DMS114 treated with DMSO at 0.1 percent for 48 hours (cell line): ENCODE measurements around the gene S100A14.
"Not testable (repeated sequence)": the region's sequence is repeated elsewhere in the genome, so short reads cannot be mapped to it uniquely, and the experiment has no call there.

Experiments
- DNase-seq: peaks from one replicate; lab custom pipeline; 2025; ENCODE audit not compliant: unreplicated experiment; lab: John Stamatoyannopoulos, UW

The S100A14 gene

DNA sequence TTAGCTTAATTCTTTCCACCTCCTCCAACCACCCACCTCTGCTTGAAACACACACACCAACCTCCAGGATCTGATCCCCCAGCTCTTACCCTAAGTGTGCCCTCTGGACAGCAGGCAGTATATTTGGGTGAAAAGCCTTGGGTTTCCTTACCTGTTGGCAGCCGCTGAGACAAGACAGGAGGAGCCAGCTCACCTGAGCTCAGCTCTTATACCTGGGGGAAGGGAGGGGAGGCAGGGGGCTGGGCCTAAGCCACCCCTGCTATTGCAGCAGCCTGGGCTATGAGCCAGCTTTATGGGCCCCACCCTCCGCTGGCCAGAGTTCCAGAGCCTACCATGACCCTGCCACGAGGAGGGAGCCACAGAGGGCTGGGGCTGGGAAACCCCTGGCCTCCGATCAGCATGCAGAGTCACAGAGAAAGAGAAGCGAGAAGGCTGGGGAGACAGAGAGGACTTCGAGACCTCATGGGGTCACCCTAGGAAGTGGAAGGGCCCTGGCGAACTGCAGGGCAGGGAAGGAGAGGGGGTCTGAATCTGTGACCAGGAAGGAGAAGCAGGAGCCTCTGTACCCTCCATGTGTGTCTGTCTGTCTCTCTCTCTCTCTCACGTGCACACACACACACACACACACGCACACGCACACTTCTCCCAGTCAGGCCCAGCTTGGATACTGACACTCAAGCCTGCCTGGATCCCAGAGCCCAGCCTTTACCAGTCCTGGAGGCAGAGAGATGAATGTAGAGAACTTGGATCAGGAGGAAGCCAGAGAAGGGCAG, at the start of gene S100A14:
S100A14 (minus strand) TSS at position 182 of the 773 bp plus-strand sequence. CDS start 467 bp downstream, outside the sequence.
- DNase-seq, result no peak

DNA sequence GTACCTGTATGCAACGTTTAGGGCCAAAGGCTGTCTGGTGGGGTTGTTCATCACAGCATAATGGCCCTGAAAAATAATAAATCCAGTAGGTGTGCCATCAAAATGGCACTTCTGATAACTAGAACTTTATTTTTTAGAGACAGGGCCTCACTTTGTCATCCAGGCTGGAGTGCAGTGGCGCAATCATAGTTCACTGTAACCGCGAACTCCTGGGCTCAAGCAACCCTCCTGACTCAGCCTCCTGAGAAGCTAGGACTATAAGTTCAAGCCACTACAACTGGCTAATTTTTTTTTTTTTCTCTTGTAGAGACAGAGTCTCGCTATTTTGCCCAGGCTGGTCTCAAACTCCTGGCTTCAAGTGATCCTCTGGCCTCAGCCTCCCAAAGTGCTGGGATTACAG, 47.1 kb upstream of the S100A14 start:
- no peak for DNase-seq

DNA sequence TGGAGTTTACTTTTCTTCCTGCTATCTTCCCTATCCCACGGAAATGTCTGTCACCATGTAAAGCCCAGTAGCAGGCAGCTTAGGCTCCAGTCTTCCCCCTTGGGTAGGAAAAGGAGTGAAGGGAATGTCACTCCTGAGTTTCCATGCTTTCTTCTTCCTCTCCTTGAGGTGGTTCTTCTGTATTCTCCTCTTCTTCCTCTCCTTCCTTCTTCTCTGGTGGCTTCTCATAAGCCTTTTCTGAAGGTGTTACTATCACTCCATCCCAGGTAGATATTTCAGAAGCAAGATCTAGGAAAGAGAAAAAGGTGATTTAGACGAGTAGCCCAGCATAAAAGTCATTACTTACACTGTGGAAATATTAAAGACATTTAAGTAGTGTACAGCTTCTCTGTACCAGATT, 46.1 kb upstream of the S100A14 start:
- DNase-seq, result no peak

DNA sequence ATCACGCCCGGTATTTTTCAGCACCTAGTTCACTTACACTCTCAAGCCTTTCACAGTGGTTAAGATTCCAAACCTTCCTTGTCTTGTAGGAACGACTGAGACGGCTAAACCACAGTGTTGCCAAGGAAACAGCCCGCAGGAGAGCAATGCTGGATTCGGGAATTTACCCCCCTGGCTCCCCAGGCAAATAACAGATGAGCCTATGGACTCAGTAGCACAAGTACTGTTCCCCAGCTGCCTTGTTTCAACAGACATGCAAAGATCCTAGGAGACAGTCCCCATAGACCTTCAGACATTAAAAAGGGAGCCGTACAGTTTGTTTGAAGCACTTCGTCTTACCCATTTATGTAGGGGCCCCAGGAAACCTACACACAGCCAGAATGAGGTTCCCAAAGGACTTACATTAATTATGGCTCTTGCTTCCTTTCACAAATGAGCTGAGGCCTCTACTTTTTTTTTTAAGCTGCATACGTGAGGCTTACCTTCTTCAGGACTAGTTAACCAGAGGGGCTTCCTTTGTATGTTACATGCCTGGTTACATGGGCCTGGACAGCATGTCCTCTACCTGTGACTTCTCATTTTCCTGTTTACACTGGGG, 45.1 kb upstream of the S100A14 start:
- DNase-seq, result no peak

DNA sequence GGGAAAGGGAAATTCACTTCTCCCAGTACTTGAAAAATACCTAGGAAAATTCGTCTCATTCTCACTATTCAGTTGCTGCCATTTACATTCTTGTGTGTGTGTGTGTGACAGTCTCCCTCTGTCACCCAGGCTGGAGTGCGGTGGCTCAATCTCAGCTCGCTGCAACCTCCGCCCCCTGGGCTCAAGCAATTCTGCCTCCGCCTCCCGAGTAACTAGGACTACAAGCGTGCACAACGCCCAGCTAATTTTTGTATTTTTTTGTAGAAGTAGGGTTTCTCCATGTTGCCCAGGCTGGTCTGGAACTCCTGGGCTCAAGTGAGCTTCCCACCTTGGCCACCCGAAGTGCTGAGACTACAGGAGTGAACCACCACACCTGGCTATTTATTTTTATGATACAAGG, 43.5 kb upstream of the S100A14 start:
- no peak for DNase-seq

DNA sequence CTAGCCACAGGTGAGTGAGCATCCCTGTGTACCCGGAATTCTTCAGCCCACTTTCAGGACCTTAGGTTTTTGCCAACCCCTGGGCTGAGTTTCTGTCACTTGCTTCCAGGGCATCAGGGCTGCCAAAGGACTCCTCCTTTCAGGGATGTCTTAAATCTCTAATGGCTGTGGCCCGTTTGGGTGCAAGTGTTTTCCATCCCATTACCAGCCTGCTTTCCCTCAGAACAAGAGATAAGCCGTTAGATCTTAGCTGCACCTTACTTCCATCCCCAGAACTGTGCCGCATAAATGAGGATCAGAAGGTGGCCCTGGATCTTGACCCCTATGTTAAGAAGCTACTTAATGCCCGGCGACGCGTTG, 43.0 kb upstream of the S100A14 start:
- DNase-seq, result no peak

DNA sequence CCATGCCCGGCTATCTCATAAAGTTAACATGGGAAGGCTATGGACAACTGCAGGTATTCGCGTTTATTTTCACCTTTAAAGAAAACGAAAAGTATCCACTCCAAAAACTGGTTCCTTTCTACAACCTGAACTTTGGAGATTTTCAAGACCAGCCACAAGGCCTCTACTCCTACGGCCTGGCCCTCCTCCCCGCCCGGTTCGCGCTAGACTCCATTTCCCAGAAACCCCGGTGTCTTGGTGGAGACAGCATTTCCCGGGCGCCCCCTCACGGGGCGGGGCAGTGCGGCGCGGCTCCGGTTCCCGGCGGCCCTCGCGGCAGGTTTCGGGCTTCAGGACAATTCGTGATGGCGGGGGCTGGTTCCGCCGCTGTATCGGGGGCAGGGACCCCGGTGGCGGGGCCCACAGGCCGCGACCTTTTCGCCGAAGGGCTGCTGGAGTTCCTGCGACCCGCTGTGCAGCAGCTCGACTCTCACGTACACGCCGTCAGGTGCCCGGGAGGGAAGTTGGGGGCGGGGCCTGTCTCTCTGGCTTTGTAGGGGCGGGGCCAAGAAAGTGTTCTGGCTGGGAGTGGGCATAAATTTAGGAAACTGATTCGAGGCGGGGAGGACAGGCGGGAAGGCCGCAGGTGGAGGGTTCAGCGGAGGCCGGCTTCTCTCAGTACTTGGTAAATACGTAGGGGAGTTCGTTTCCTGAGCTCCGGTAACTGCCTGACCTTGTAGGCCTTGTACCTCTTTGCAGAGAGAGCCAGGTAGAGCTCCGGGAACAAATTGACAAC, 42.5 kb upstream of the S100A14 start, which contains the start of gene SNAPIN:
SNAPIN (plus strand) TSS at position 304 of the 775 bp plus-strand sequence; CDS start at position 345, 41 bp downstream.
- DNase-seq, result peak; percentile 93

DNA sequence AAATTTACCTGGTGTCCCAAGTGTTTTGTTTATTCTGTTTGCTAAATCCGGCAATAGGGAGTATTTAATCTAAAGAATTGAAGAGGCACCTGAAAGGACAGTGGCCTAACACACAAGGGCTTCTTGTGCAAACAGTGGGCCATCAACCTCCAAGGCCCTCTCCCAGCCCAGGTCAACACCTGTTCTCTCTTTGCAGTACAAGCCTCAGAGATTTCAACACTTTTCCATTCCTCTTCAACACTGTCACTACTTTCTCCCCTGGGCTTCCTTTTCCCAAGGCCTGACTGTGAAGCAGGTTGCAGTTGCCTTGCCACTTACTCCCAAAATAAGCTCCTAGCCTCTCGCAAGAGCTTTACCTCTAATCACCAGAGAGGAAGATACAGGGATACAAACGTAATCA, 39.2 kb upstream of the S100A14 start:
- no peak for DNase-seq

DNA sequence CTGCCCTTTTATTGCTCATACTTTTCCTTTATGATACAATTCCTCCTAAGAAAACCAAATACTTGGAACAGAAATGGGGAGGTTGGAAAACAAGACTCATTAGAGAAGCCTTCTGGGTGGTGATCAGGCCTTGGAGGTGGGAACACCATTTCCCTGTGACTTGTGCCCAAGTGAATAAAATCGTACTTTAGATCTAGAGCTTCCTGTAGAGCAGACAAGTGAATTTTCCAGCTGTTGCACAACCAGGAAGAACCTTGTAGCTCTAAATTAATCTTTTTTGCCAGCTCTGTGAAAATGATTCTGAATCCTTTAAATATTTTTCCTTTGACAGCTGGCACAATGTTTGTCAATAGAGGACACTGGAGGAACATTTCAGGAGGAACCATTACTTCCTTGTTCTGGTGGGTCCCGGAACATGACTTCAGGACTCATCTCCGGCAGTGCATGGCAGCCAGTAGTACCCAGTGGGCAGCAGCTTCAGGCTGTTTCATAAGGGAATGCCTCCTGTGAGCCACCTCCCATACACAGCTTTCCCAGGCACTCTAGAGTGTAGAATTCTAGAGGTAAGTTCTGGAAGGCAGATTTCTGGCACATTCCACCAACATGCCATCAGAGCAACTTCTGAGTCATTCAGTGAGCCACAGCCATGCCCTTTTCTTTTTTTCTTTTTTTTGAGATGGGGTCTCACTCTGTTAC, 36.8 kb upstream of the S100A14 start:
- no peak for DNase-seq

DNA sequence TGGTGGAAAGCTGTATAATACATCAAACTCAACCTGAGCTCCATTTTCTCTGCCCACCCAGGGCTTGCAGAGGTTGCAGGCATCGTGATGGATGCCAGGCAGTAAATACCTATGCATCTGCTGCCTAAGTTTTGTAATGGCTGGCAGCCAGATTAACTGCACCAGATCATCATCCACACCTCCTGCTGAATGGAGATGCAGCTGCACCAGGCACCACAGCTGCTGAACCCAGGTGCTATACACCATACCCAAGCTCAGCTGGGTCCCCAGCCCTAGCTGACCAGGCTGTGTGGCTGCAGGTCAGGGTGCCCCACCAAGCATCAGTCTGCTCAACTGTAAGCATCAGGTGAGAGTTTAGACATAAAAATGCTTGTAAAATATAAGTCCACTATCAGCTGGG, 35.6 kb upstream of the S100A14 start:
- no peak for DNase-seq

DNA sequence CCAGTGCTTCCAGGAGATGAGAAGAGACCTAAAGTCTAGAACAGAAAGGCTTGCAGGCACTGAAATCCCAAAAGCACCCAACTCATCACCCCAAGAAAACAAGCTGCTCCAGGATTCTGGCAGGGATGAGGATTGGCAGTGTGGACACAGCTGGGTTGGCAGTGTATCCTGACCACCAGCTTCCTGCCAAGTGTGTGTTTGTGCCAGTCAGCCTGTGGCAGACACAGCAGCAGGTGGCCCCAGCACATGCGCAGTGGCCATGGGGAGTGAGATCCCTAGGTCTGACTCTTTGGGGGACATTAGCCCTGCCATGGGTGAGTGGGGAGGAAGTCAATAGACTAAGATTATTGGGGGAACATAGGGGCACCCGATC, 33.7 kb upstream of the S100A14 start:
- no peak for DNase-seq

DNA sequence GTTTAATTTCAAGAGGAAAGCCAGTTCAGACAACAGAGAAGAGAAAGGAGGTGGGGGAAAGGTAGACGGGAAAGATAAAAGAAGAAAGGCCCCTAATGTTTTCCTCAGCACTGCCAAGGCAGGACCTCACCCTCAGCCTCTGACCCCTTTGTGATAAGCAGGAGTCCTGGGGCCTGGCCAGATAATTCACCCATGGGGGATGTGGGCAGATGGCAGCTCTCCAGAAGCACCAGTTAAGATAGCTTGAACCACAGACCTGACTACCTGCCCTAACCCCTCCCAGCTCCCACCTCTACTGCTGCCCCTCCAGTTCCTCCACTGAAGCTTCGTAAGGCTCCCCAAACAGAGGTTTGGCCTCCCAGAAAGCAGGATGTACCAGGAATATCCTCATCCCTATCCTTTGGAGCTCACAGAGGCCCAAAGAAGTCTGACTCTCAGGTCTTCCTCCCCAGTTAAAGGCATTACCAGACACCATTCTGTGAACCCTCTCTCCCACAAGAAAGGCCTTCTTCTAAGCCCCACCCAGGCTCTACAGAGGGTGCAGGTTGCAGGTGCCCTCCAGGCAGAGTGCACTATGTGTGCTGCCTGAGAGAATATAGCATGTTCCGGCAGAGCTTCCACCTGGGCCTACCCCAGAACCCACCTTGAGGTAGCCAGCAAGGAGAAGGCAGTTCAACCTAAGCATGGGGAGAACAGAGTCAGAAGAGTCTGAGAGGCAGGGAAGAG, 33.2 kb upstream of the S100A14 start:
- DNase-seq, result no peak

DNA sequence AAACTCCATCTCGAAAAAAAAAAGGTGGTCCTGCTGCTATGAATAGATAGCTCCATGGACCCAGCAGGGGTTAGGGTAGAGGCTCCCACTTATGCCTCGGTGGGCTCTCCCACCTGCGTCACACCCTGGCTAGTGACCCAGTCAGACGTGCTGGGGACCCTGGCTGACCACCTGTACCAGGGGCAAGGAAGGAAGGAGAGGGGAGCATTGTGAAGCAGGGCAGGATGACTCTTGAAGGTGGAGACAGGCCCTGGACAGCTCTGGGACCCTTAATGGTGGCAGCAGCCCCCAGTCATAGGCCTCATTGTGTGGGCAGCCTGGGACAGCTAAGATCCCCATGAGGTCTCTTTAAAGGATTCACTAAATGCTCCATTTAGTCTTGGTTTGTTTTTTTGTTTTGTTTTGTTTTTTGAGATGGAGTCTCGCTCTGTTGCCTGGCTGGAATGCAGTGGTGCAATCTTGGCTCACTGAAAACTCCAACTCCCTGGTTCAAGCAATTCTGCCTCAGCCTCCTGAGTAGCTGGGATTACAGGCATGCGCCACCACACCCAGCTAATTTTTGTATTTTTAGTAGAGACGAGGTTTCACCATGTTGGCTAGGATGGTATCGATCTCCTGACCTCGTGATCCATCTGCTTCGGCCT, 32.0 kb upstream of the S100A14 start:
- DNase-seq, result no peak

DNA sequence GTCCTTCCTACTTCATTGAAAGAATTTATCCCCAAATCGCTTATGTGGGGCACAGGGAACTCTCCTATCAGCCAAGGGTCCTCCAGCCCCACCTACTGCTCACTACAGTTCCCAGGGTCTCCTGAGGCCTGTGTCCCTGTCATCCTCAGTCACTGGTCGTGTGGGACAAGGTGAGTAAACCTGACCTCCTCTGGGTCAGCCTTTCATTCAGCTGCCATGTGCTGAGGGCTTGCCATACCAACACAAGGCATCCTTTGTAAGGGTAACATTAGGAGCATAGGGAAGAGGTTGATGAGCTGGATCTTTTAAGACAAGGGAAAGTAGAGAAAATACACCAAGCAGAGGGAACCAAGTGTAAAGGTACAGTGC, 31.2 kb upstream of the S100A14 start:
- DNase-seq, result no peak

DNA sequence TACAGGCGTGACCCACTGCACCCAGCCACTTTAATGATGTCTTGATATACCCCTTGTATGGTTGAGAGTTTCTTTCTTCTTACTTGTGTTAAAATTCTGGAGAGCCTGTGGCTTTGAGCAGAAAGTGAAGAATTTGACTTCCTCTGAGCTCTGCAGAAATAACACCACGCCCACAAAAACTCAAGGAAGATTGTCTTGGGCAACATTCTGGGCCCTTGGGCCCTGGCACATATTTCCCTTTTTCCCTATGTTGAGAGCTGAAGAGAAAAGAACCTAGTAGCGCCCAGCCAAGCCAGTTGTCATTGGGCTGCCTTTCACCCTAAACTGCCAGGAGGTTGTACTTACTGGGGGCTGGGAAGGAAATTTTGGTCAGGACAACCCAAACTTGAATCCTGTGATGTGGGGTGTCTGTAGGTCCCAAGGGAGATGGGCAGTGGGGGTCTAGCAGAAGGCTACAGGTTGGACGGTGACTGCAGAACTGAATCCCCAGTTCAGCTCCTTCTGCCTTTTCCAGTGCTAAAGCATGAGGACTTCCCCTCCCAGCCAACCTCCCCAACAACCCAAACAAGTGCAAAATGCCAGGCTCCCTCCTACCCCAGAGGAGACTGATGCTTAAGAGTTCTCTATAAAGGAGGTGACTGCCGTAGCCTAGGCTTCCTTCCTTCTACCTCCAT, 30.7 kb upstream of the S100A14 start:
- DNase-seq, result no peak

DNA sequence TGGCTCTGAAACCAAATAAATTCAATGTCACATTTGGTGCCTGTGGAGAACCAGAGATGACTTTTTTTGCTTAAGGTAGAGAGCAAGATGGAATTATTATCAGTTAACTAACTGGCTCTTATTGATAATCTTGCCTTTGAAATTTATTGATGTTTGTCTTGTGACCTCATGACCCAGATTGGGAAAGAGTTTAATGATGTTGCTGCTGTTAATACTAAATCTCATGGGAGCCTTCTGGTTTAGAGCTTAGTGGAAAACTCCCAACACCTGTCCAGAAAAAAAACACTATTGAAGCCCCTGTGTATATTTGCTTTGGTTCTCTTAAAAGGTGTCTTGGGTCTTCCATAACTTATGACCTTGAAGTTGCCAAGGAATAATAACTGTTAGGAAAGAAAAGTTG, 27.7 kb upstream of the S100A14 start:
- no peak for DNase-seq

DNA sequence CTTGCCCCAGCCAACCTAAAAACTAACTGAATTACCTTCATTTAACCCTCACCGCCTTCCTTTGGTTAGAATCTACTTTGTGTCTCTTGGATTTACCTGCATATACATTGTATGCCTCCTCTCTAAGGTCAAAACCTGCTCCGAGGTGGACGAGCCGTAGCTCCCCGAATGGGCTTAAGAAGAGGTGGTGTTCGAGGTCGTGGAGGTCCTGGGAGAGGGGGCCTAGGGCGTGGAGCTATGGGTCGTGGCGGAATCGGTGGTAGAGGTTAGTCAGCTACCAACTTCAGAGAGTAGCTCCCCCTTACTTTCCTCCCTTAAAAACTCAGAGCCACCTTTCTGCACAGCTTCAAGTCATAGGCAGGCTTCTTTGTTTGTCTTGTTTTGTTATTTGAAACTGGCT, 27.0 kb upstream of the S100A14 start:
- no peak for DNase-seq

DNA sequence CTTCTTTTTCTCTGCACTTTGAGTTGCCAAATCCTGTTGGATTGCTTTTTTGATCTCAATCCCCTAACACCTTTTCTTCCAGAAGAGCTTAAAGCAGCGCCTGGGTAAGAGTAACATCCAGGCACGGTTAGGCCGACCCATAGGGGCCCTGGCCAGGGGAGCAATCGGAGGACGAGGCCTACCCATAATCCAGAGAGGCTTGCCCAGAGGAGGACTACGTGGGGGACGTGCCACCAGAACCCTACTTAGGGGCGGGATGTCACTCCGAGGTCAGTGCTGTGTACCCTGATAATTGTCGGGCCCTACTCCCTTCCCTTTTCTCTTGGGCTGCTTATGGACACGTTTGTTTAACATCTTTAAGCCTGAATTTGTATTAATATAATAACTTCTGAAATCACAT, 26.0 kb upstream of the S100A14 start:
- DNase-seq, result no peak

DNA sequence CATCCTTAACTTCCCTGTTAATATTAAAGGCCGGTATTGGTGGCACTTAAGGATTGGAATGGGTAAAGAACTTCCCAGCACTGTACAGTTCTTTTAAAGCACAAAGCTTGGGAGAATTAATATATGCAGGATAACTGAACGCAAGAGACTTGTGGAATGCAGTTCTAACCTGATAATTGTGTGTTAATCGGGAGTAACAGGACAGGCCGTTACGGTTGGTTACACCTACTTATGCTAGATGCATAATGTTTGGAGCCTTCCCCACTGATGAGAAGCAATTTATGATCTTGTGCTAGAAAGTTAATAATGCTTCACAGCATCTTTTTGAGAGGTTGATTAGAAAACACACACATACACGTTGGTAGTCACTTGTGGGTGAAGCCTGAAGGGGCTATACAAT, 24.7 kb upstream of the S100A14 start:
- no peak for DNase-seq

DNA sequence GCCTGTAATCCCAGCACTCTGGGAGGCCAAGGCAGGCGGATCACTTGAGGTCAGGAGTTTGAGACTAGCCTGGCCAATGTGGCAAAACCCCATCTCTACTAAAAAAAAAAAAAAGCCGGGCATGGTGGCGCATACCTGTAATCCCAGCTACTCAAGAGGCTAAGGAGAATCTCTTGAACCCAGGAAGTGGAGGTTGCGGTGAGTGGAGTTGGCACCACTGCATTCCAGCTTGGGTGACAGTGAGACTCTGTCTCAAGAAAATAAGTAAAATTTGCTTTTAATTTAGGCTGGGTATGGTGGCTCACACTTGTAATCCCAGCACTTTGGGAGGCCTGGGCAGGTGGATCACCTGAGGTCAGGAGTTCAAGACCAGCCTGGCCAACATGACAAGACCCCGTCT, 24.1 kb upstream of the S100A14 start:
- not testable (repeated sequence) for DNase-seq
